Activated T-cell treated with anti-CD3 and anti-CD28 coated beads, Interleukin-2, amount 50 U/mL, for 4 hours (primary cell): ENCODE data around the gene SYP. TPM values are rescaled to one million over a fixed set of nuclear protein-coding genes. Genes with fewer than 3 reads are reported as not detected.

Experiments used
- ATAC-seq, 2 donors: fragments of 200-7000 bp; cut with Tn5 transposase; one replicate each; pipeline ENCODE4 v1.10.0; 2021
- DNase-seq: peaks from one replicate; pipeline ENCODE4 v3.0.0-alpha.2; 2020
- H3K27me3 Mint-ChIP-seq: one replicate; pipeline ENCODE4 v1.8.0; 2021; ENCODE audit warnings: low read depth, mixed read lengths
- H3K36me3 Mint-ChIP-seq: one replicate; pipeline ENCODE4 v1.8.0; 2022; ENCODE audit warnings: mixed read lengths; ENCODE audit not compliant: insufficient read depth
- H3K4me1 Mint-ChIP-seq: one replicate; pipeline ENCODE4 v1.8.0; 2021; ENCODE audit warnings: low read depth, mixed read lengths
- H3K4me3 Mint-ChIP-seq: one replicate; pipeline ENCODE4 v1.8.0; 2021; ENCODE audit warnings: mild to moderate bottlenecking, moderate library complexity, mixed read lengths
- H3K9me3 Mint-ChIP-seq: one replicate; pipeline ENCODE4 v1.8.0; 2021; ENCODE audit warnings: mixed read lengths
- total RNA-seq, 3 donors: library from RNA; stranded (reverse); gene quantifications; one replicate each; pipeline ENCODE4 v1.2.1, GENCODE V29; 2021

SYP gene
- total RNA-seq, 3 donors from 2014 or later: 3.1 to 5.3 (median 3.8) TPM

DNA sequence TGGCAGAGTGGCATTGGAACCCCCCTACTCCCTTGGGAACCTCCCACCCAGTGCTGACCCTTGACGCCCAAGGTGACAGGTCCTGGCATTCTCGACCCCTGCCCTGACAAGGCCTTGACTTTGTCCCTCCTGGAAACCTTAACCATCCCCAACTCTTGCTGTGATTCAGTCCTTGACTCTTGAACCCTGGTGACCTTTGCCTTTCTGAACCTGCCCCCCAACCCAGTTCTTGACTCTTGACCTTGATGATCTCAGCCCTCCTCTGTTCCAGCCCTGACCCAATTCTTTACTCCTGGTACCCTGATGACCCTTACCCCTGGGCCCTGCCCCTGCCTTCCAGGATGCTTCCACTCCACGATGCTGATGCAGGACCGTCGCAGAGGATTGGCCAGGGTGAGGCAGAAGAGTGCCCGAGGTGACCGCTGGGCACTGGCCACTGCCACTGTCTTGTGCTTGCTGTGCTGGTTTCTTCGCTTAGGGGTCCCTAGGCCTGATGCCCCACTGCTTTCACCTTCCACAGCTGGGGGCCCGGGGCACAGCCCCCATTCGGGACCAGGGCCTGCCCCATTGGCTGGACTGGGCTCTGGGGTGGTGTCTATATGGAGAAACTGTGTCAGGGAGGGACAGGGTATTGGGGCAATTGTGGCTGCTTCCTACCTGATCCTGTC is 31.5 kb upstream of the SYP start:
- H3K9me3 Mint-ChIP-seq: no peaks in the 10 kb centered on the region
- H3K4me3 Mint-ChIP-seq: peak overlapping the region; percentile 74
- no peak for DNase-seq
- H3K36me3 Mint-ChIP-seq: no peaks in the 10 kb centered on the region
- no peak for ATAC-seq
- H3K27me3 Mint-ChIP-seq: no peaks in the 10 kb centered on the region
- peaks cover 24% of the 10 kb centered on the region for H3K4me1 Mint-ChIP-seq

DNA sequence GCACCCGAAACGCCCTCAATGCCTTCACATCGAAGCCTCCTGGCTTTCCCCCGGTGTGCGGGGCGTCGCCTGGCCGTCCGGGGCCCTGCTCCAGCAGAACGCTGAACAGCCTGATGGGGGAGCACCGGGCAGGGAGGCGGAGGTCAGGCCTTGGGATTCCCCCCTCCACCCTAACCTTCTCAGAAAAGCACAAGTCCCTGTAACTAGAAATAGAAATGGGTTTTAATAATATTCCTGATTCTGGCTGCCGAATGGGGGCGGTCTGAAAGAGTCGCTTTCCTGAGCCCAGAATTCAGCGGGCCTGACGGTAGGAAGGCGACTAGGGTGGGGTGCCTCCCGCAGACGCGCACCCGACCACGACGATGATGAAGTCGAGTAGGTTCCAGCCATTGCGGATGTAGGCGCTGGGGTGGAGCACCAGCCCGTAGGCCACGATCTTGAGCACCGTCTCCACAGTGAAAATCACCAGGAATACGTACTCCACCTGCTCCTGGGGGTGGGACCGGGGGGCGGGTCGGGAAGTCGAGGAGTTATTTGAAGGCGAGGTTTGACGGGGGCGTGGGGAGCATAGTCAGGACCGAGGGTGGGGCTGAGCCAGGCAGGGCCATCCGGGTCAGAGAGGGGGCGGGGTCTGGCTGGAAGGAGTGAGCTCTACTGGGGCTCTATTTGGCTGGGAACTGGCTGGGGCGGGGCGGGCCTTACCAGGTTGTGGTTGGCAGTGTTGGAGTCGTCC is 30.7 kb upstream of the SYP start:
- H3K27me3 Mint-ChIP-seq: no peaks in the 10 kb centered on the region
- DNase-seq (peak; percentile 40), ATAC-seq (peak; percentile 66 to 76)
- H3K4me1 Mint-ChIP-seq: peaks cover 21% of the 10 kb centered on the region
- H3K9me3 Mint-ChIP-seq: no peaks in the 10 kb centered on the region
- H3K4me3 Mint-ChIP-seq: peak overlapping the region; percentile 74
- no peaks in the 10 kb centered on the region for H3K36me3 Mint-ChIP-seq

DNA sequence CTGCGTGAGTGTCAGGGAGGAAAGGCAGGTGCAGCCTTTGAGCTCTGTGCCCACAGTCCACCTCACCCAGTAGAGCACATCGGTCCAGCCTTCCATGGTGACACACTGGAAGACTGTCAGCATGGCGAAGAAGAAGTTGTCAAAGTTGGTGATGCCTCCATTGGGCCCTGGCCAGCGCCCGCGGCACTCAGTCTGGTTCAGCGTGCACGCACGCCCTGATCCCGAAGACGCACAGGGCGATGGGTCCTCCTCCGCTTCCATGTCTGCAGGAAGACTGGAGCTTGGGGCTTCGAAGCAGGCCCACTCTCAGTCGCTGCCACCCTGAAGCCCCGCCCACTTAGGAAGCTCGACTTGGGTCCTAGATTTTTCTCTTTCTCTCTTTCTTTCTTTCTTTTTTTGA is 28.2 kb upstream of the SYP start:
- Mint-ChIP-seq H3K36me3 (no peaks in the 10 kb centered on the region), H3K4me3 (no peak overlapping the region), H3K27me3 (no peaks in the 10 kb centered on the region), H3K9me3 (no peaks in the 10 kb centered on the region), H3K4me1 (peaks cover 17% of the 10 kb centered on the region)
- ATAC-seq (no peak), DNase-seq (no peak)

- H3K9me3 Mint-ChIP-seq: no peaks in the 10 kb centered on the region
- H3K4me3 Mint-ChIP-seq: no peak overlapping the region
- H3K4me1 Mint-ChIP-seq: peaks cover 15% of the 10 kb centered on the region
- no peaks in the 10 kb centered on the region for H3K36me3 Mint-ChIP-seq
- ATAC-seq: no peak
- no peak for DNase-seq
- no peaks in the 10 kb centered on the region for H3K27me3 Mint-ChIP-seq
Measured at GRCh38 chrX:49227726-49228125, 27.7 kb upstream of the SYP start.

GRCh38 chrX:49226946-49227345 is 27.0 kb upstream of the SYP start:
- ATAC-seq (no peak), DNase-seq (no peak)
- Mint-ChIP-seq H3K27me3 (no peaks in the 10 kb centered on the region), H3K36me3 (no peaks in the 10 kb centered on the region), H3K4me1 (peaks cover 14% of the 10 kb centered on the region), H3K9me3 (no peaks in the 10 kb centered on the region), H3K4me3 (no peak overlapping the region)

DNA sequence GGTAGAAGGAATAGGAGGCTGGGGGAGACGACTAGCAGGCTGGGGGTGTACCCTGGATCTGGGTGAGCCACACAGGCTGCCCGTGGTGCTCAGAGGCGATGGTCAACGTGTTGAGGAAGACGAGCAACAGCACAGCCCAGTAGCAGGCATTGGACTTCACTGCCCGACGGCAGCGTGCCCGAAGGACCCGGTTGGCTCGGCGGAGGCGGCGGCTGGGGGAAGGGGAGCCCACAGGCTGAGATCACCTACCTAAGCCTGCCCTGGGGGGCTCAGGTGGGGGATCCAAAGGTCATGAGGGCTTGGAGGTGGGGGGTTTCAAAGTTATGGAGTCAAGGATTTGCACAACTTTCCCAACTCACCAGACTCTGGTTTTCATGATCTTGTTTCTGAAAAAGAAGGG is 25.9 kb upstream of the SYP start:
- Mint-ChIP-seq H3K36me3 (no peaks in the 10 kb centered on the region), H3K9me3 (no peaks in the 10 kb centered on the region), H3K4me1 (peaks cover 7% of the 10 kb centered on the region), H3K27me3 (no peaks in the 10 kb centered on the region), H3K4me3 (no peak overlapping the region)
- DNase-seq (no peak), ATAC-seq (no peak)

DNA sequence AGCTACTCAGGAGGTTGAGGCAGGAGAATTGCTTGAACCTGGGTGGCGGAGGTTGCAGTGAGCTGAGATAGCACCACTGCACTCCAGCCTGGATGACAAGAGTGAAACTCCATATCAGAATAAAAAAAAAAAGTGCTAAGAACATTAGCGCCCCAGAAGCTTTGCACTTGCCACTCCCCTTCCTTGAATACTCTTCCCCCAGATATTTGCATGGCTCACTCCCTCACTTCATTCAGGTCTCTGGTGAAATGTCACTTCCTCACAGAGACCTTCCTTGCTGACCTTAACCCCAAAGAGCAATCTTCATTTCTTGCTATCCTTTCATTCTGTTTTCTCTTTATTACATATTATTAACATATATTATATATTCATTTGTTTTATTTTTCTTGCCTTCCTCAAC is 21.9 kb upstream of the SYP start:
- DNase-seq (no peak), ATAC-seq (no peak)
- Mint-ChIP-seq H3K4me1 (peaks cover 2% of the 10 kb centered on the region), H3K27me3 (no peaks in the 10 kb centered on the region), H3K9me3 (no peaks in the 10 kb centered on the region), H3K36me3 (no peaks in the 10 kb centered on the region), H3K4me3 (no peak overlapping the region)

GRCh38 chrX:49220100-49220499 is 20.1 kb upstream of the SYP start:
- Mint-ChIP-seq H3K27me3 (no peaks in the 10 kb centered on the region), H3K36me3 (no peaks in the 10 kb centered on the region), H3K4me3 (no peak overlapping the region), H3K4me1 (peaks cover 2% of the 10 kb centered on the region), H3K9me3 (no peaks in the 10 kb centered on the region)
- DNase-seq: no peak
- ATAC-seq: no peak

- no peaks in the 10 kb centered on the region for H3K9me3 Mint-ChIP-seq
- no peaks in the 10 kb centered on the region for H3K36me3 Mint-ChIP-seq
- no peak overlapping the region for H3K4me3 Mint-ChIP-seq
- H3K4me1 Mint-ChIP-seq: peaks cover 2% of the 10 kb centered on the region
- DNase-seq: no peak
- H3K27me3 Mint-ChIP-seq: peaks cover 2% of the 10 kb centered on the region
- no peak for ATAC-seq
Measured at GRCh38 chrX:49214996-49215526, 15.1 kb upstream of the SYP start.

GRCh38 chrX:49214416-49214815 is 14.4 kb upstream of the SYP start:
- DNase-seq (no peak), ATAC-seq (no peak)
- H3K4me1 Mint-ChIP-seq: no peaks in the 10 kb centered on the region
- no peaks in the 10 kb centered on the region for H3K9me3 Mint-ChIP-seq
- H3K4me3 Mint-ChIP-seq: no peak overlapping the region
- peaks cover 2% of the 10 kb centered on the region for H3K27me3 Mint-ChIP-seq
- H3K36me3 Mint-ChIP-seq: no peaks in the 10 kb centered on the region

DNA sequence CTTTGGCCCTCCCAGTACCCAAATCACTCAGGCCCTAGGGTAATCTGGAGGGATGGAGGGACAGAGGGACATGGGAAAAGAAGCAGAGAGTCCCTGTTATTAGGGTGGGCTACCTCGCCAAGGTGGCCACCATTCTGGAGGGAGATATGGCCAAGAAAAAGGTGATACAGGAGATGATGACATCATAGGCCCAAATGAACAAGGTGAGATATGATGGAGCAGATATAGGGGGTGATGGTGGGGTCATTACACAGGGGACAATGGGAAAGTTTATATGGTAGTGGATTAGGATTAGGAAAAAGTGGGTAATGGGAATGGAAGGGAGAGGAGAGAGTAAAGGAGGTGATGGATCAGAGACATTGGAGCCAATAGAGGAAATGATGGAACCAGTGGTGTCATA is 12.9 kb upstream of the SYP start:
- Mint-ChIP-seq H3K27me3 (peaks cover 2% of the 10 kb centered on the region), H3K4me3 (no peak overlapping the region), H3K4me1 (no peaks in the 10 kb centered on the region), H3K36me3 (no peaks in the 10 kb centered on the region), H3K9me3 (no peaks in the 10 kb centered on the region)
- DNase-seq: no peak
- no peak for ATAC-seq

DNA sequence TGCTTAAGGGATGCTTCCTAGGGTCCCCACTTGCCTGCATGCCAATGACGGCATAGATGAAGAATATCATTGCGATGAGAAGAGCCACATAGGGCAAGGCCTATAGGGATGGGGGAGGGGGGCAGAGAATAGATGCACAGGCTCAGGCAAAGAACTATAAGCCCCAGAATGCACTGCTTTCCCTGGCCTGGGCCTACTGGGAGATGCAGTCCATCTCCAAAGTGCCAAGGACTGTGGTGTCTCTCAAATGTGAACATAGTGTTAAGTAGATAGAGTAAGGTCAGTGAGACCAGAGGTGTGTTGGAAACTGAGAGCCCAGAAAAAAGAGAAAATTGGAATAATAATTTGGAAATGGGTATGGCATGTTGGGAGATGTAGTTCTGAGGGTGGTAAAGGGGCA is 12.2 kb upstream of the SYP start:
- Mint-ChIP-seq H3K4me1 (no peaks in the 10 kb centered on the region), H3K27me3 (peaks cover 2% of the 10 kb centered on the region), H3K9me3 (no peaks in the 10 kb centered on the region), H3K36me3 (no peaks in the 10 kb centered on the region), H3K4me3 (no peak overlapping the region)
- DNase-seq (no peak), ATAC-seq (no peak)

- ATAC-seq: no peak
- Mint-ChIP-seq H3K27me3 (peaks cover 2% of the 10 kb centered on the region), H3K4me1 (no peaks in the 10 kb centered on the region), H3K4me3 (no peak overlapping the region), H3K36me3 (no peaks in the 10 kb centered on the region), H3K9me3 (no peaks in the 10 kb centered on the region)
- no peak for DNase-seq
Measured at GRCh38 chrX:49211074-49211473, 11.1 kb upstream of the SYP start.

DNA sequence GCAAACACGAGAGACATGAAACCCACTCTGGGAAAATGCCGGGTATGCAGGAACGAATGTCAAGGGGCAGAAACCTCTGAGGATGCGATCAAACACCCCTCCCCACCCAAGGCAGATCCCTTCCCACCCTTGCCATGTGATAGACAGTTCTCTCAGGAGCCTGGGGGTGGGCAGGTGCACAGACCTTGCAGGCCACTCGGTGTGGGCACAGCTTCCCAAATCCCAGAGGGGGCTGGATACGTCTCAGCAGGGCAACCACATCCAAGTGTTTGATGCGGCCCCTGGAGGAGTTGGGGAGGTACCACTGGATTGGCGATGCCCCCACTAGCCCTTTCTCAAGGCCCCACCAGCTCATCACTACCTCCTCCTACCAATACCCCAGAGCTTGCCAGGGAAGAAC is 10.4 kb upstream of the SYP start:
- Mint-ChIP-seq H3K4me1 (no peaks in the 10 kb centered on the region), H3K27me3 (peaks cover 2% of the 10 kb centered on the region), H3K9me3 (no peaks in the 10 kb centered on the region), H3K4me3 (no peak overlapping the region), H3K36me3 (no peaks in the 10 kb centered on the region)
- DNase-seq (no peak), ATAC-seq (no peak)
